Measurements from ENCODE around the gene TMEM91.

GRCh38 chr19:41424335-41425173 lies 48.2 kb downstream of the TMEM91 start:
- TF ChIP-seq, protein P1, sequence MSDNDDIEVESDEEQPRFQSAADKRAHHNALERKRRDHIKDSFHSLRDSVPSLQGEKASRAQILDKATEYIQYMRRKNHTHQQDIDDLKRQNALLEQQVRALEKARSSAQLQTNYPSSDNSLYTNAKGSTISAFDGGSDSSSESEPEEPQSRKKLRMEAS (CRISPR knock-in tag; IDR thresholded peaks at IDR 0.05) = no peak
- TF ChIP-seq CTCF (IDR thresholded peaks at IDR 0.05 in 2 of 3, conservative IDR thresholded peaks at IDR 0.05 in 1 of 3; ENCODE audit: insufficient read depth in 2 of 3, low read depth in 1 of 3, low read length in 3 of 3) (no peak), PHF8 (IDR thresholded peaks at IDR 0.05; ENCODE audit: borderline replicate concordance, low read length) (no peak), SIN3A (IDR thresholded peaks at IDR 0.05; ENCODE audit: borderline replicate concordance in 2 of 2, control insufficient read depth in 1 of 2, low read depth in 2 of 2, low read length in 2 of 2) (no peak), ZBTB8A (IDR thresholded peaks at IDR 0.05; ENCODE audit: partially characterized antibody) (no peak), TRIM24 (IDR thresholded peaks at IDR 0.05) (no peak), SP1 (CRISPR knock-in tag; IDR thresholded peaks at IDR 0.05) (no peak), RAD21 (CRISPR knock-in tag; conservative IDR thresholded peaks at IDR 0.05 in 1 of 2, IDR thresholded peaks at IDR 0.05 in 1 of 2) (no peak), MAZ (CRISPR knock-in tag; conservative IDR thresholded peaks at IDR 0.05 in 1 of 2, IDR thresholded peaks at IDR 0.05 in 1 of 2) (no peak), MEF2A (IDR thresholded peaks at IDR 0.05; ENCODE audit: control insufficient read depth, low read depth, low read length) (no peak), POLR2AphosphoS2 (IDR thresholded peaks at IDR 0.05; ENCODE audit: low read length) (no peak), ESRRA (IDR thresholded peaks at IDR 0.05; ENCODE audit: borderline replicate concordance, low read depth) (no peak)
- TF ChIP-seq, protein P2, sequence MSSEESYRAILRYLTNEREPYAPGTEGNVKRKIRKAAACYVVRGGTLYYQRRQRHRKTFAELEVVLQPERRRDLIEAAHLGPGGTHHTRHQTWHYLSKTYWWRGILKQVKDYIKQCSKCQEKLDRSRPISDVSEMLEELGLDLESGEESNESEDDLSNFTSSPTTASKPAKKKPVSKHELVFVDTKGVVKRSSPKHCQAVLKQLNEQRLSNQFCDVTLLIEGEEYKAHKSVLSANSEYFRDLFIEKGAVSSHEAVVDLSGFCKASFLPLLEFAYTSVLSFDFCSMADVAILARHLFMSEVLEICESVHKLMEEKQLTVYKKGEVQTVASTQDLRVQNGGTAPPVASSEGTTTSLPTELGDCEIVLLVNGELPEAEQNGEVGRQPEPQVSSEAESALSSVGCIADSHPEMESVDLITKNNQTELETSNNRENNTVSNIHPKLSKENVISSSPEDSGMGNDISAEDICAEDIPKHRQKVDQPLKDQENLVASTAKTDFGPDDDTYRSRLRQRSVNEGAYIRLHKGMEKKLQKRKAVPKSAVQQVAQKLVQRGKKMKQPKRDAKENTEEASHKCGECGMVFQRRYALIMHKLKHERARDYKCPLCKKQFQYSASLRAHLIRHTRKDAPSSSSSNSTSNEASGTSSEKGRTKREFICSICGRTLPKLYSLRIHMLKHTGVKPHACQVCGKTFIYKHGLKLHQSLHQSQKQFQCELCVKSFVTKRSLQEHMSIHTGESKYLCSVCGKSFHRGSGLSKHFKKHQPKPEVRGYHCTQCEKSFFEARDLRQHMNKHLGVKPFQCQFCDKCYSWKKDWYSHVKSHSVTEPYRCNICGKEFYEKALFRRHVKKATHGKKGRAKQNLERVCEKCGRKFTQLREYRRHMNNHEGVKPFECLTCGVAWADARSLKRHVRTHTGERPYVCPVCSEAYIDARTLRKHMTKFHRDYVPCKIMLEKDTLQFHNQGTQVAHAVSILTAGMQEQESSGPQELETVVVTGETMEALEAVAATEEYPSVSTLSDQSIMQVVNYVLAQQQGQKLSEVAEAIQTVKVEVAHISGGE (CRISPR knock-in tag; IDR thresholded peaks at IDR 0.05) = no peak

Data from K562 (cell line).